ENCODE measurements around the gene PMEL. TPM values are rescaled to one million over a fixed set of nuclear protein-coding genes. Genes with fewer than 3 reads are reported as not detected.

PMEL gene
- total and polyA plus RNA-seq, 2 of the 4 experiments (the other 2 are of a cell fraction): 1.4 to 5.8 TPM

GRCh38 chr12:55996715-55997534, 31.1 kb upstream of the PMEL start, which contains the start of gene SUOX:
SUOX (plus strand) TSS chr12:55997276; CDS start chr12:56002222, 4,946 bp downstream.
- DNase-seq (peak; percentile 96), ATAC-seq (ENCODE audit: low read depth) (peak; percentile 99)
- Histone ChIP-seq H3K14ac (replicated peaks; ENCODE audit: low read depth, low read length) (peak within 1 kb of the TSS; percentile 96), H2BK20ac (ENCODE audit: low read depth, low read length) (no peak within 1 kb of the TSS), H3K27ac (ENCODE audit: insufficient read depth, low read length) (peak within 1 kb of the TSS; percentile 66), H2BK120ac (ENCODE audit: low read depth, low read length) (peak within 1 kb of the TSS; percentile 4; the same call in 1 of the 2 replicates), H3K4me2 (ENCODE audit: low read depth, low read length) (peak within 1 kb of the TSS; percentile 92), H3K36me3 (ENCODE audit: control insufficient read depth, insufficient read depth, low read length) (peaks cover 17% of the 10 kb centered on the region), H3K27me3 (ENCODE audit: control insufficient read depth, insufficient read depth, low read length) (no peaks in the 10 kb centered on the region), H3K79me1 (ENCODE audit: low read depth in 1 of 2, low read length in 2 of 2) (peaks cover 5 to 16% of the 10 kb centered on the region in 2 experiments), H4K8ac (ENCODE audit: low read depth in 2 of 2, low read length in 2 of 2) (peak within 1 kb of the TSS; percentile 48 to 95), H2BK5ac (ENCODE audit: low read depth, low read length, poor library complexity, severe bottlenecking) (peak within 1 kb of the TSS; percentile 58), H3K9me1 (ENCODE audit: insufficient read depth, low read length) (no peaks in the 10 kb centered on the region), H3K9ac (ENCODE audit: low read depth, low read length) (peak within 1 kb of the TSS; percentile 83), H4K5ac (ENCODE audit: low read depth, low read length) (peak within 1 kb of the TSS; percentile 72), H3K56ac (ENCODE audit: extremely low read depth, insufficient read depth, low read length) (peak within 1 kb of the TSS; percentile 60), H3K4me1 (ENCODE audit: control insufficient read depth, insufficient read depth, low read length) (peaks cover 4% of the 10 kb centered on the region), H3K4me3 (ENCODE audit: insufficient read depth, low read depth, low read length) (peak within 1 kb of the TSS; percentile 68), H3K18ac (ENCODE audit: low read depth, low read length) (peak within 1 kb of the TSS; percentile 43), H2AK9ac (replicated peaks; ENCODE audit: low read depth, low read length, poor library complexity) (peak within 1 kb of the TSS; percentile 84), H4K91ac (ENCODE audit: insufficient read depth, low read depth, low read length) (peak within 1 kb of the TSS; percentile 76), H3K4ac (ENCODE audit: low read depth, low read length) (peak within 1 kb of the TSS; percentile 88), H3K9me3 (ENCODE audit: control insufficient read depth, insufficient read depth, low read length) (no peaks in the 10 kb centered on the region), H4K20me1 (ENCODE audit: insufficient read depth, low read length) (no peaks in the 10 kb centered on the region; the same call in 1 of the 2 replicates), H2AK5ac (ENCODE audit: low read depth, low read length) (peak within 1 kb of the TSS; percentile 46), H2AFZ (replicated peaks; ENCODE audit: low read length, poor library complexity) (peak within 1 kb of the TSS; percentile 97), H2BK15ac (ENCODE audit: low read depth, low read length) (peak within 1 kb of the TSS; percentile 23; the same call in 1 of the 3 replicates), H3K23ac (ENCODE audit: low read depth, low read length) (peak within 1 kb of the TSS; percentile 94)
- dilution Hi-C loops (cut with HindIII; ENCODE audit: low sequenced_read_pairs, unreplicated experiment) (no loop called here), in situ Hi-C loops (cut with MboI; ENCODE audit: low sequenced_read_pairs) (loop anchor here (5.0 kb wide), 1 partner anchor 40 kb away; no protein-coding TSS in a partner anchor), intact Hi-C loops (cut with micrococcal nuclease) (loop anchor here (1.0 to 10.0 kb wide), 3 partner anchors 32 to 108 kb away; partner anchors contain the start of genes PA2G4 and RPS26)
- BruUV-seq (replicated peaks): no TSS peak
- ChIA-PET CTCF (interaction anchor here (0.6 to 1.8 kb wide), 5 partner anchors 10 to 44 kb away, joined by 3 to 11 read pairs (median 4); no protein-coding TSS in a partner anchor), POLR2A (ENCODE audit: unreplicated experiment) (interaction anchor here (0.5 kb wide), 2 partner anchors 13 to 81 kb away, joined by 6 to 8 read pairs; no protein-coding TSS in a partner anchor)
- 0% methylated on average over 2 of the region's 27 CpGs; no CpG with 5 or more reads in 1 of the 2 experiments for WGBS, 2 experiments (ENCODE audit: extremely low coverage in 2 of 2, insufficient read length in 1 of 2)
- TF ChIP-seq CEBPB (IDR thresholded peaks at IDR 0.05; ENCODE audit: low read depth, low read length): no peak
- 0 out of 2 replicates have a peak, but pooled peaks have one; percentile 32 for TF ChIP-seq MAZ (IDR thresholded peaks at IDR 0.05; ENCODE audit: borderline replicate concordance, low read depth, low read length)
- TF ChIP-seq MAFK (IDR thresholded peaks at IDR 0.05; ENCODE audit: low read depth, low read length): no peak
- TF ChIP-seq RCOR1 (IDR thresholded peaks at IDR 0.05; ENCODE audit: insufficient replicate concordance, low read length): no peak
- 0 out of 2 replicates have a peak, but pooled peaks have one; percentile 3 for TF ChIP-seq FOS (IDR thresholded peaks at IDR 0.05; ENCODE audit: low read depth, low read length)
- no peak for TF ChIP-seq MXI1 (IDR thresholded peaks at IDR 0.05; ENCODE audit: borderline replicate concordance, low read depth, low read length)
- no peak for TF ChIP-seq USF2 (IDR thresholded peaks at IDR 0.05; ENCODE audit: low read depth, low read length)
- TF ChIP-seq RAD21 (IDR thresholded peaks at IDR 0.05; ENCODE audit: low read length): no peak; the same call in 1 of the 2 replicates
- no peak; the same call in 1 of the 2 replicates for TF ChIP-seq POLR2A (IDR thresholded peaks at IDR 0.05; ENCODE audit: low read depth, low read length)
- TF ChIP-seq CHD1 (IDR thresholded peaks at IDR 0.05; ENCODE audit: low read depth, low read length): no peak
- TF ChIP-seq, protein P1, sequence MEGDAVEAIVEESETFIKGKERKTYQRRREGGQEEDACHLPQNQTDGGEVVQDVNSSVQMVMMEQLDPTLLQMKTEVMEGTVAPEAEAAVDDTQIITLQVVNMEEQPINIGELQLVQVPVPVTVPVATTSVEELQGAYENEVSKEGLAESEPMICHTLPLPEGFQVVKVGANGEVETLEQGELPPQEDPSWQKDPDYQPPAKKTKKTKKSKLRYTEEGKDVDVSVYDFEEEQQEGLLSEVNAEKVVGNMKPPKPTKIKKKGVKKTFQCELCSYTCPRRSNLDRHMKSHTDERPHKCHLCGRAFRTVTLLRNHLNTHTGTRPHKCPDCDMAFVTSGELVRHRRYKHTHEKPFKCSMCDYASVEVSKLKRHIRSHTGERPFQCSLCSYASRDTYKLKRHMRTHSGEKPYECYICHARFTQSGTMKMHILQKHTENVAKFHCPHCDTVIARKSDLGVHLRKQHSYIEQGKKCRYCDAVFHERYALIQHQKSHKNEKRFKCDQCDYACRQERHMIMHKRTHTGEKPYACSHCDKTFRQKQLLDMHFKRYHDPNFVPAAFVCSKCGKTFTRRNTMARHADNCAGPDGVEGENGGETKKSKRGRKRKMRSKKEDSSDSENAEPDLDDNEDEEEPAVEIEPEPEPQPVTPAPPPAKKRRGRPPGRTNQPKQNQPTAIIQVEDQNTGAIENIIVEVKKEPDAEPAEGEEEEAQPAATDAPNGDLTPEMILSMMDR (conservative IDR thresholded peaks at IDR 0.05; ENCODE audit: low read depth, low read length): no peak
- TF ChIP-seq SMC3 (IDR thresholded peaks at IDR 0.05; ENCODE audit: low read depth, low read length): no peak
- TF ChIP-seq ELK1 (IDR thresholded peaks at IDR 0.05; ENCODE audit: borderline replicate concordance, low read depth, low read length): no peak

All from IMR-90 (cell line).